Mucosa of descending colon (tissue), 3 donors: Measurements from ENCODE around the gene CCDC14. TPM values are rescaled to one million over a fixed set of nuclear protein-coding genes. Genes with fewer than 3 reads are reported as not detected.

Source experiments
- ATAC-seq: fragments of 200-7000 bp; cut with Tn5 transposase; one replicate; pipeline ENCODE4 v1.9.1; 2020; ENCODE audit warnings: mild to moderate bottlenecking, moderate library complexity
- DNase-seq, 3 donors: peaks; one replicate each; pipeline ENCODE4 v3.0.0-alpha.2; 2020
- H3K36me3 ChIP-seq: fragments of 200-600 bp; one replicate; pipeline ENCODE4 v1.8.0; 2021; ENCODE audit warnings: low read depth, mild to moderate bottlenecking
- H3K4me1 ChIP-seq: fragments of 200-600 bp; one replicate; pipeline ENCODE4 v1.8.0; 2021; ENCODE audit warnings: low read depth, mild to moderate bottlenecking
- H3K4me3 ChIP-seq: fragments of 200-600 bp; one replicate; pipeline ENCODE4 v1.8.0; 2021; ENCODE audit warnings: mild to moderate bottlenecking
- H3K9me3 ChIP-seq: fragments of 200-600 bp; one replicate; pipeline ENCODE4 v1.8.0; 2021; ENCODE audit warnings: mild to moderate bottlenecking
- CTCF ChIP-seq: fragments of 200-600 bp; IDR thresholded peaks from one replicate; pipeline ENCODE4 v1.8.0; 2022; ENCODE audit warnings: antibody characterized with exemption, mild to moderate bottlenecking
- intact Hi-C, 2 donors: fragments of 100-400 bp; cut with DNase I in 1 of 2; cut with micrococcal nuclease in 1 of 2; formaldehyde crosslinking; loops; one replicate each; pipeline versions ENCODE4 v1.11.0 to v1.11.1; 2022; cut with DNase I, micrococcal nuclease
- total RNA-seq, 3 donors: library from RNA; stranded (reverse); fragmentation: NEBNext Ultra II Directional in 2 of 3; extraction: Animal tissue kit (Norgen Biotek cat#: 25700) in 2 of 3; gene quantifications; one replicate each; pipeline versions ENCODE4 v1.2.1 to v1.2.4, GENCODE V29; 2021 to 2023
- donor health status: DM: no; HTN: no; CAD: no; lungs with moderate emphysema.
- donor health status: DM: no; HTN: no; CAD: no.
- donor health status: DM: no; HTN: yes; CAD: no.

The CCDC14 gene
- total RNA-seq, 3 donors from 2014 or later, result 60.5 to 93.8 (median 62.8) TPM

GRCh38 chr3:123961508-123961856 lies 453 bp upstream of the CCDC14 start:
- Histone ChIP-seq H3K36me3 (no peaks in the 10 kb centered on the region), H3K4me1 (peaks cover 11% of the 10 kb centered on the region), H3K9me3 (no peaks in the 10 kb centered on the region), H3K4me3 (peak overlapping the region; percentile 42)
- DNase-seq, result no peak
- no peak for TF ChIP-seq CTCF
- ATAC-seq, result no peak
- intact Hi-C loops, result no loop called here

- peaks cover 22% of the 10 kb centered on the region for H3K4me1 ChIP-seq
- no peak for TF ChIP-seq CTCF
- no peaks in the 10 kb centered on the region for H3K9me3 ChIP-seq
- intact Hi-C loops, result no loop called here
- no peaks in the 10 kb centered on the region for H3K36me3 ChIP-seq
- ATAC-seq, result peak; percentile 40
- no peak for DNase-seq
- H3K4me3 ChIP-seq, result no peak overlapping the region
Observed at GRCh38 chr3:123953735-123954134, 7.3 kb downstream of the CCDC14 start.

- no peak for DNase-seq
Observed at GRCh38 chr3:123952844-123953520, 8.0 kb downstream of the CCDC14 start.

GRCh38 chr3:123951522-123952447 lies 9.2 kb downstream of the CCDC14 start:
- DNase-seq (no peak), ATAC-seq (peak; percentile 87)
- Histone ChIP-seq H3K4me1 (peaks cover 20% of the 10 kb centered on the region), H3K9me3 (no peaks in the 10 kb centered on the region), H3K36me3 (no peaks in the 10 kb centered on the region), H3K4me3 (no peak overlapping the region)
- no peak for TF ChIP-seq CTCF
- intact Hi-C loops, result no loop called here

More at GRCh38 chr3:123952844-123953520, 8.0 kb downstream of the CCDC14 start:
- Histone ChIP-seq H3K9me3 (no peaks in the 10 kb centered on the region), H3K4me3 (no peak overlapping the region), H3K4me1 (peaks cover 20% of the 10 kb centered on the region), H3K36me3 (no peaks in the 10 kb centered on the region)
- no peak for TF ChIP-seq CTCF
- ATAC-seq, result no peak
- intact Hi-C loops, result no loop called here

GRCh38 chr3:123949641-123950040 lies 11.4 kb downstream of the CCDC14 start:
- H3K4me3 ChIP-seq, result no peak overlapping the region
- no peak for TF ChIP-seq CTCF
- H3K9me3 ChIP-seq, result no peaks in the 10 kb centered on the region
- ATAC-seq, result no peak
- intact Hi-C loops, result no loop called here
- H3K36me3 ChIP-seq, result no peaks in the 10 kb centered on the region
- DNase-seq, result no peak
- H3K4me1 ChIP-seq, result peaks cover 20% of the 10 kb centered on the region
